ENCODE results near the gene RABL6.

The RABL6 gene

DNA sequence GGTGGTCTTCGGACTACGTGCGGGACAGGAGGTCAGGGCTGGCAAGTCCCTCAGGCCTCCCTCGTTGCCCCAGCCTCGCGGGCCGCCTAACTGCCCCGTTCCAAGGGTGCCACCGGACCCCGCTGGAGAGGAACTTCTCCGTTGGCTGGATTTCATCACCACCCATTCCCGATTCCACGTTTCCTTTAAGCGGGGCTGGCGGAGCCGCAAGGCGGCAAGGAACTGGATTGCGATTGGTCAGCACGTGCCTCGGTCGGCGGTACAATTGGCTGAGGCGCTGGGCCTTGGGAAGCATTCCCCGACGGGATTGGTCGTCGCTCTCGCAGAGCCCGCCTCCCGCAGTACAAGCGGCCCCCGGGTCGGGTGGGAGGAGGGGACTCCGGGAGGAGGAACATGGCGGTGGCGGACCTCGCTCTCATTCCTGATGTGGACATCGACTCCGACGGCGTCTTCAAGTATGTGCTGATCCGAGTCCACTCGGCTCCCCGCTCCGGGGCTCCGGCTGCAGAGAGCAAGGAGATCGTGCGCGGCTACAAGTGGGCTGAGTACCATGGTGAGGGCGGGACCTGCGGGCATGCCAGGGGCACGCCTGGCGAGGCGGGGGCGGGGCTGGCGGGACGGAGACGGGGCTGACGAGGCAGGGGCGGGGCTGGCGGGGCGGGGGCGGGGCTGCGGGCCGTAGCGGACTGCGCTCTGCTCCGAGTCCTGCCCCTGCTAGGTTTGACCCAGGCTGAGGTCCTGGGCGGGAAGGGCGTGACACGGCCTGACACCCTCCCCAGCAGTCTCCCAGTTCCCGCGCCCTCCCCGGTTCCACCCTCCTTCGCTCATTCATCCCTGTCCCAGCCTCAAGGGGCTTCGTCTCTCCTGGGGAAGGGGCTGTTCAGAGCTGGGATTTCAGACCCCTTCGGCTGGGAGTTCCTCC is 41.6 kb downstream of the RABL6 start, which contains the start of gene PHPT1:
TSS of gene PHPT1 (plus strand) at position 372 of the 922 bp plus-strand sequence. CDS start at position 394, 22 bp downstream.
- DNase-seq = peak; percentile 96 to 97

DNA sequence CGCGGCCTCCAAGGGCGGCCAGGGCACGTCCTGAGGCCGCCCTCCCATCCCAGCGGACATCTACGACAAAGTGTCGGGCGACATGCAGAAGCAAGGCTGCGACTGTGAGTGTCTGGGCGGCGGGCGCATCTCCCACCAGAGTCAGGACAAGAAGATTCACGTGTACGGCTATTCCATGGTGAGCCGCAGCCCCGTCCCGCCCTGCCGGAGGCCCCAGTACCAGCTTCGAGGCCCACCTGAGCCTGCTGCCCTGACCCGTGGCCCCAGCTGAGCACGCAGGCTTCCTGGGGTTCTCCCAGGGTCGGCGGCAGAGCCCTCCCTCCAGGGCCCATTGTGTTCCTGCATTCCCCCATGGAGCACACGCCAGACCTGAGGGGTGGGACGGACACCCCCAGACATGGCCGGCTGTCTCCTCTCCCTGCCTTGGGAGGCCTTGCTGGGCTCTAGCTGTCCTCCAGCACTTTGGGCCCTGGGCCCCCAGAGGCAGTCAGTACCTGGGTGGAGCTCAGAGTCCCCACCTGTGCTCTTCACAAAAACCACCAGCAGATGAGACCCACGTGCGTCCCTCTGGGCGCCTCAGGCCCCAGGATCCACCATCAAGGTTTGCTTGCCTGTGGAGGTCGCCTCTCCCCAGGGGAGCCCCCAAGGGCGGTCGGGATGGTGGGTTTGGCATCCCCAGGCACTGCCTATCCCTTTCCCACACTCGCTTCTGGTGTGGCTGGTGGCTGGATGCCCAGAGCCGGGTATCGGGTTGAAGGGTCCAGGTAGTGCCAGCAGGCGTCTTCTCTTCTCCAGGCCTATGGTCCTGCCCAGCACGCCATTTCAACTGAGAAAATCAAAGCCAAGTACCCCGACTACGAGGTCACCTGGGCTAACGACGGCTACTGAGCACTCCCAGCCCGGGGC is 42.5 kb downstream of the RABL6 start:
- no peak for DNase-seq

- no peak for DNase-seq
Observed at GRCh38 chr9:136850866-136851775, 43.4 kb downstream of the RABL6 start.

DNA sequence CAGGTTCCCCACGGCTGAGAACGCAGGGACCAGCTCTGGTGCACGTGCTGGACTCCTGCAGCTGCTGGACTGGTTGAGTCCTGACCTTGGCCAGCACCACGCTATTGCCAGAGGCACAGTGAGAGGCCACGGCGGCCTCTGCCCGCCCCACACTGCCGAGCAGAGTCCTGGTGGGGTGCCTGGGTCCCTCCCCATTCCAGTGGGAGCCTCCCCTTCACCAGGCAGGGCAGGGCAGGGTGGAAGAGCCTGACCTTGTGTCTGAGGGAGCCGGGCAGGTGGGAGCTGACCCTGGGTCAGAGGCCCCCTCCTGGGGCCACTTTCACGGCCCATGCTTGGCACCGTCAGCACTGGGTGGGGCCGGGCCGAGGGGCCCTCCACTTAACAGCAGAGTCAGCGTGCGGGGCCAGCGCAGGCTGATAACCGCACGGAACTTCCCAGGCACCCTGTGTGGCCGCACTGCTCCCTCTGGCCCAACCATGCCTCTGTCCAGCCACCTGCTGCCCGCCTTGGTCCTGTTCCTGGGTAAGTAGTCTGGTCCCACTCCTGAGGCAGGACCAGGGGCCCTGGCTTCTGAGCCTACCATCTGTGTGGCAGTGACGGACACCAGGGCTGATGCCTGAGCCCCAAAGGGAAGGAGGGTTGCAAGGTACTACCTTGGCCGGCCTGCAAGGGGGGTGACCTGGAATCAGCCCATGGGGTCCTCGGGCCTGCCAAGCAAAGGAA is 44.4 kb downstream of the RABL6 start, which contains the start of gene MAMDC4:
TSS of gene MAMDC4 (plus strand) at position 406 of the 723 bp plus-strand sequence. CDS start at position 477, 71 bp downstream.
- no peak for DNase-seq

- no peak for DNase-seq
Observed at GRCh38 chr9:136852664-136853595, 45.2 kb downstream of the RABL6 start.

GRCh38 chr9:136853596-136854112 is 45.9 kb downstream of the RABL6 start:
- no peak for DNase-seq

DNA sequence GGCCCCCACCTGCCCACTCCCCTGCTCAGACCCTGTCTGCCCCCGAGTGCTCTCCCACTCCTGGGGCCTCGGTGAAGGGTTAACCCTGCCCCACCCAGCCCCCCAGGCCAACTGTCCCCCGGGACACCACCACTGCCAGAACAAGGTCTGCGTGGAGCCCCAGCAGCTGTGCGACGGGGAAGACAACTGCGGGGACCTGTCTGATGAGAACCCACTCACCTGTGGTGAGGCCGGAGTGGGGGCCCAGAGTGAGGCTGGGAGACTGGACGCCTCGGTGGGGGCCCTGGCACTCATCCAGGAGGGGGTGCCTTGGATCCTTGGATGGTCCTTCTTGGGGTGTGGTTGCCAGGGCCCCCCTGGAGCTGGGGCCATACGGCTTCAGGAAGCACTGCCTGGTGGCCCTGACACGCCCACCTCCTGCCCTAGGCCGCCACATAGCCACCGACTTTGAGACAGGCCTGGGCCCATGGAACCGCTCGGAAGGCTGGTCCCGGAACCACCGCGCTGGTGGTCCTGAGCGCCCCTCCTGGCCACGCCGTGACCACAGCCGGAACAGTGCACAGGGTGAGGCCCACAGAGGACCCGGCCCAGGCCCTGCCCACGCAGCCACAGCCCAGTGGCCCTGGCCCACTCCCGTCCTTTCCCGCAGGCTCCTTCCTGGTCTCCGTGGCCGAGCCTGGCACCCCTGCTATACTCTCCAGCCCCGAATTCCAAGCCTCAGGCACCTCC is 46.5 kb downstream of the RABL6 start:
- no peak for DNase-seq

DNA sequence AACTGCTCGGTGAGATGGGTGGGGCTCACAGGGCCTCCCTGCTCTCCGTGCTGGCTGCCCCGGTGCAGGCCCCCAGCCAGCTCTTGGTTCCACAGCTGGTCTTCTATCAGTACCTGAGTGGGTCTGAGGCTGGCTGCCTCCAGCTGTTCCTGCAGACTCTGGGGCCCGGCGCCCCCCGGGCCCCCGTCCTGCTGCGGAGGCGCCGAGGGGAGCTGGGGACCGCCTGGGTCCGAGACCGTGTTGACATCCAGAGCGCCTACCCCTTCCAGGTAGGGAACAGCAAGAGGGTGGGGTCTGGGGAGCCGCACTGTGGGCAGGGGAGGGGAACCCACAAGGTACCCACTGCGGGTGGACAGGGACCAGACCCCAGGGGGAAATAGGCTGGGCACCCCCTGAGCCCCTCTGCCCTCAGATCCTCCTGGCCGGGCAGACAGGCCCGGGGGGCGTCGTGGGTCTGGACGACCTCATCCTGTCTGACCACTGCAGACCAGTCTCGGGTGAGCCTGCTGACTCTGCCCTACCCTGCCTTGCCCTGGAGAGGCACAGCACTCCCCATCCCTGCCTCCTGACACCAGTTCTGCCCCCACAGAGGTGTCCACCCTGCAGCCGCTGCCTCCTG is 47.2 kb downstream of the RABL6 start:
- DNase-seq = no peak

DNA sequence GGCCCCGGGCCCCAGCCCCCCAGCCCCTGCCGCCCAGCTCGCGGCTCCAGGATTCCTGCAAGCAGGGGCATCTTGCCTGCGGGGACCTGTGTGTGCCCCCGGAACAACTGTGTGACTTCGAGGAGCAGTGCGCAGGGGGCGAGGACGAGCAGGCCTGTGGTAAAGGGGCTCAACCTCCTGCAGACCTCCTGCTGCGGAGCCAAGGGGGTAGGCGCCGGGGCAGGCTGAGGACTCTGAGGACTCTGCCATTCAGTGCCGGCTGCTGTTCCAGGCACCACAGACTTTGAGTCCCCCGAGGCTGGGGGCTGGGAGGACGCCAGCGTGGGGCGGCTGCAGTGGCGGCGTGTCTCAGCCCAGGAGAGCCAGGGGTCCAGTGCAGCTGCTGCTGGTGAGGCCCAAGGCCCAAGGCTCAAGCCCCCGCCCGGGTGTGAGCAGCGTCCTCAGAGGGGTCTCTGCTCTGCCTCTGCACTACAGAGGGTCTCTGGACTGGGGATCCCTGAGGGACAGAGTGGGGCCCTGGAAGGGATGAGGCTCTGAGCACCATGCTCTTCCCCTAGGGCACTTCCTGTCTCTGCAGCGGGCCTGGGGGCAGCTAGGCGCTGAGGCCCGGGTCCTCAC is 47.8 kb downstream of the RABL6 start:
- no peak for DNase-seq

DNA sequence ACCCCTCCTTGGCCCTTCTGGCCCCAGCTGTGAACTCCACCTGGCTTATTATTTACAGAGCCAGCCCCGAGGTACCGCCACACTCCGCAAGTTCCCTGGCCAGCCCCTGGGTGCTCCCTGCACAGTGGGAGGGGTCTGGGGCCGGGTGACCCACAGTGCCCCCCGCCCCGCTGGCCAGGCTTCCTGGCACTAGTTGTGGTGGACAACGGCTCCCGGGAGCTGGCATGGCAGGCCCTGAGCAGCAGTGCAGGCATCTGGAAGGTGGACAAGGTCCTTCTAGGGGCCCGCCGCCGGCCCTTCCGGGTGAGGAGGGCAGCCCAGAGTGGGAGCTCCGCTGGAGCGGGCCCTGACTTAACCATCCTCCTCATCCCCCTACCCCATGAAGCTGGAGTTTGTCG is 48.3 kb downstream of the RABL6 start:
- no peak for DNase-seq

GRCh38 chr9:136856541-136857141 is 48.9 kb downstream of the RABL6 start:
- DNase-seq = no peak

DNA sequence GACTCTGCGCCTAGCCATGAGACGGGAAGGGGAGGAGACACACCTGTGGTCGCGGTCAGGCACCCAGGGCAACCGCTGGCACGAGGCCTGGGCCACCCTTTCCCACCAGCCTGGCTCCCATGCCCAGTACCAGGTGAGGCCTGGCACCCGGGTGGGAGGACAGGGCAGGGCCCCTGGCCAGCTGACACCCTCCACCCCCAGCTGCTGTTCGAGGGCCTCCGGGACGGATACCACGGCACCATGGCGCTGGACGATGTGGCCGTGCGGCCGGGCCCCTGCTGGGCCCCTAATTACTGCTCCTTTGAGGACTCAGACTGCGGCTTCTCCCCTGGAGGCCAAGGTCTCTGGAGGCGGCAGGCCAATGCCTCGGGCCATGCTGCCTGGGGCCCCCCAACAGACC is 49.4 kb downstream of the RABL6 start:
- DNase-seq = no peak

- no peak for DNase-seq
Observed at GRCh38 chr9:136857581-136858412, 50.0 kb downstream of the RABL6 start.

GRCh38 chr9:136858452-136858843 is 50.7 kb downstream of the RABL6 start:
- DNase-seq = no peak

GRCh38 chr9:136858844-136859757 is 51.4 kb downstream of the RABL6 start:
- DNase-seq = no peak

- DNase-seq = no peak
Observed at GRCh38 chr9:136860529-136860928, 52.8 kb downstream of the RABL6 start.

All from activated CD4-positive, alpha-beta T cell treated with anti-CD3 and anti-CD28 coated beads for 4 hours (primary cell).